ENCODE data around the gene ITGAX. TPM values are rescaled to one million over a fixed set of nuclear protein-coding genes. Genes with fewer than 3 reads are reported as not detected.

Gene ITGAX
- total and polyA plus RNA-seq, 4 experiments from 2014 or later, result 0.09 to 6.3 (median 4.6) TPM; not detected in 1

DNA sequence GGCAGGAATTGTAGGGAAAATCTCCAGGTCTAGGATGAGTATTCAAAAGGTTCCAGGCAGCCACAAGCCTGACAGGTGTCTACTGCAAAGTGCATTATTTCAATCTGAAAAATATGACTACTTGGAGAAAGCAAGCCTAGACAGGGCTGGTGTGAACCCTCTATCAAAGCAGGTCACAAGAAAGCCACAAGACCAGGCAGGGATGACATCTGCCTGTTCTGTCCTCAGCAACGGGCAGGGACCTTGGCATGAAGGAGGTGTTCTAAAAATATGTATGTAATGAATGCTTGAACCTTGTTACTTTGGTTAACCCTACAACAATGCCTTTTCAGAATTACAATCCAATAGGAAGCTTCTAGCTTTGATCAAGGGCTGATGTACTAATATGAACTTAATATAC lies 74.3 kb downstream of the ITGAX start:
- Histone ChIP-seq H3K4me3 (ENCODE audit: low read length in 2 of 2) (no peak overlapping the region), H3K9me3 (ENCODE audit: control insufficient read depth in 1 of 2, low read length in 2 of 2) (no peaks in the 10 kb centered on the region), H3K27ac (ENCODE audit: low read depth, low read length) (no peak overlapping the region), H3K36me3 (ENCODE audit: insufficient read depth, low read length) (no peaks in the 10 kb centered on the region), H3K4me1 (ENCODE audit: insufficient read depth, low read length) (peaks cover 4% of the 10 kb centered on the region), H3K27me3 (ENCODE audit: insufficient read depth, low read length) (no peaks in the 10 kb centered on the region)
- POLR2A ChIA-PET (ENCODE audit: partially characterized antibody), result no interaction called here
- no peaks in the 10 kb centered on the region for H3K27me3 Mint-ChIP-seq
- H3K4me3 Mint-ChIP-seq, result no peak overlapping the region
- intact Hi-C loops (cut with micrococcal nuclease), result no loop called here
- no peaks in the 10 kb centered on the region for H3K36me3 Mint-ChIP-seq
- no peak for DNase-seq
- H3K27ac Mint-ChIP-seq, result no peak overlapping the region
- H3K9me3 Mint-ChIP-seq, result no peaks in the 10 kb centered on the region
- H3K4me1 Mint-ChIP-seq, result peaks cover 0 to 6% (median under 1%) of the 10 kb centered on the region in 4 donors
- CTCF ChIA-PET (ENCODE audit: partially characterized antibody), result interaction anchor here (0.8 to 1.1 kb wide), 3 partner anchors 14 to 170 kb away, joined by 3 to 5 read pairs (median 4); partner anchors contain the start of gene ZNF843

DNA sequence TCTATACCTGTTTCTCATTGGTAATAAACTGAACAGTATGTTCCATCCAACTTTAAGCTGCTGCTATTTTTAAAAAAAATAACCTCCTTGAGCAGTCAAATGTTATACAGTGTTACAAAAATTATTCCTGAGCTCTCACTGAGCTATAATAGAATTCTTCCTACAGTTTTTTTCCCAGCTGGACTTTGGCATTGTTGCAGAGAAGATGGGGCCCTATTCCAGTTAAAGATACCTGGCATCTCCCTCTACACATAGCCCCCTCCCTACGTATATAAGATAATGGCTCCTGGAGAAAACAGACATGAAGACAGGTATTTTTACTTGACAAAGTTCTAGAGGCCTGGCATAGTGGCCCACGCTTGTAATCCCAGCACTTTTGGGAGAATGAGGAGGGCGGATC lies 74.8 kb downstream of the ITGAX start:
- Histone ChIP-seq H3K9me3 (ENCODE audit: control insufficient read depth in 1 of 2, low read length in 2 of 2) (no peaks in the 10 kb centered on the region), H3K27me3 (ENCODE audit: insufficient read depth, low read length) (no peaks in the 10 kb centered on the region), H3K27ac (ENCODE audit: low read depth, low read length) (no peak overlapping the region), H3K4me3 (ENCODE audit: low read length in 2 of 2) (no peak overlapping the region), H3K4me1 (ENCODE audit: insufficient read depth, low read length) (peaks cover 4% of the 10 kb centered on the region), H3K36me3 (ENCODE audit: insufficient read depth, low read length) (no peaks in the 10 kb centered on the region)
- ChIA-PET POLR2A (ENCODE audit: partially characterized antibody) (no interaction called here), CTCF (ENCODE audit: partially characterized antibody) (interaction anchor here (1.1 kb wide), 1 partner anchor 171 kb away, joined by 4 read pairs; no protein-coding TSS in a partner anchor)
- Mint-ChIP-seq H3K36me3 (no peaks in the 10 kb centered on the region), H3K9me3 (no peaks in the 10 kb centered on the region), H3K4me1 (peaks cover 0 to 6% (median under 1%) of the 10 kb centered on the region in 4 donors), H3K4me3 (no peak overlapping the region), H3K27ac (no peak overlapping the region), H3K27me3 (no peaks in the 10 kb centered on the region)
- no peak for DNase-seq
- intact Hi-C loops (cut with micrococcal nuclease), result no loop called here

DNA sequence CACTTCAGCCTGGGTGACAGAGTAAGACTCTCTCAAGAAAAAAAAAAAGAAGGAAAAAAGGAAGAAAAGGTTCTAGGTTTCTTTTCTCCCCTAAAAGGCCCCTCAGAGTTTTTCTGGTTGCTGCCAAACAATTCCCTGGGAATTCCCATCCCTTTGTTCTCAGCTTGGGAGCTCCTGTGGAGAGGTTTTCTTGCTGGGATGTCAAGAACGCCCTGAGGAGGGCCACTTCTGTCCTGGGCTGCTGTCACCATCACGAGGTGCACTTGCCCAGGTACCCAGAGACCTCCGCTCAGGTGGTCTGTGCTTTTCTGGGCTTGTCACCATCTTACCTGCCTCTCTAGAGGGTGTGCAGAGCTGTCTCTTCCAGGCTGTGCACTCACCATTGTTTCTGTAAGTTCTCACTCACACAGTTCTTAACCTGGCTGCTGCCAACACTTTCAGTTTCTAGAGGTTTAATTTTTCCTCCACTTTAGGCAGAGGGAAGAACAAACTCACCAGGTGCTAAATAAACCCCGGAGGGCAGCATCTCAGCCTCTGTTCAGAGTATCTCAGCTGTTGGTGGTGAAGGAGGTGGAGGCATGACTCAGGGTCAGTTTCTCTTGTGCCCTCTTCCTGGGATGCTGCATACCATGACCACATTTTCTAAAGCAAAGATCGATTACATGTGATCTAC lies 75.5 kb downstream of the ITGAX start:
- H3K4me1 Mint-ChIP-seq, result peaks cover 0 to 6% (median under 1%) of the 10 kb centered on the region in 4 donors
- ChIA-PET POLR2A (ENCODE audit: partially characterized antibody) (no interaction called here), CTCF (ENCODE audit: partially characterized antibody) (interaction anchor here (1.1 to 2.1 kb wide), 2 partner anchors 13 to 172 kb away, joined by 4 to 9 read pairs; partner anchors contain the start of gene ZNF843)
- peaks cover 4% of the 10 kb centered on the region for H3K4me1 ChIP-seq (ENCODE audit: insufficient read depth, low read length)
- H3K36me3 ChIP-seq (ENCODE audit: insufficient read depth, low read length), result no peaks in the 10 kb centered on the region
- no peaks in the 10 kb centered on the region for H3K27me3 ChIP-seq (ENCODE audit: insufficient read depth, low read length)
- no peak overlapping the region for H3K4me3 ChIP-seq (ENCODE audit: low read length in 2 of 2)
- no peaks in the 10 kb centered on the region for H3K36me3 Mint-ChIP-seq
- no peak overlapping the region for H3K27ac Mint-ChIP-seq
- intact Hi-C loops (cut with micrococcal nuclease), result no loop called here
- no peaks in the 10 kb centered on the region for H3K27me3 Mint-ChIP-seq
- no peak overlapping the region for H3K27ac ChIP-seq (ENCODE audit: low read depth, low read length)
- no peak for DNase-seq
- no peak overlapping the region for H3K4me3 Mint-ChIP-seq
- no peaks in the 10 kb centered on the region for H3K9me3 Mint-ChIP-seq
- H3K9me3 ChIP-seq (ENCODE audit: control insufficient read depth in 1 of 2, low read length in 2 of 2), result no peaks in the 10 kb centered on the region

Other genes starting within 250 kb of the ITGAX start
- 10 to 100 TPM; 17.0 to 21.1 TPM for gene BCKDK, start 246.8 kb upstream of the ITGAX start, total RNA-seq
- gene BCKDK, start 246.8 kb upstream of the ITGAX start, polyA plus RNA-seq, result 10 to 100 TPM; 22.3 to 24.3 TPM
- gene KAT8, start 237.5 kb upstream of the ITGAX start, total RNA-seq, result 10 to 100 TPM; 90.8 to 94.2 TPM
- 10 to 100 TPM; 37.5 to 68.8 TPM for gene KAT8, start 237.5 kb upstream of the ITGAX start, polyA plus RNA-seq
- gene PRSS8, start 219.4 kb upstream of the ITGAX start, total RNA-seq, result not detected
- gene PRSS8, start 219.4 kb upstream of the ITGAX start, polyA plus RNA-seq, result under 1 TPM in 1 of 2 donors, not detected in 1; 0.33 TPM
- under 1 TPM; 0.33 to 0.67 TPM for gene PRSS36, start 205.1 kb upstream of the ITGAX start, total RNA-seq
- gene PRSS36, start 205.1 kb upstream of the ITGAX start, polyA plus RNA-seq, result under 1 TPM; 0.47 to 0.94 TPM
- gene FUS, start 175.0 kb upstream of the ITGAX start, total RNA-seq, result 100 to 1,000 TPM; 500 to 536 TPM
- 100 to 1,000 TPM in 1 of 2 donors, 10 to 100 TPM in 1; 88.1 to 163 TPM for gene FUS, start 175.0 kb upstream of the ITGAX start, polyA plus RNA-seq
- gene PYCARD, start 152.4 kb upstream of the ITGAX start, total RNA-seq, result 10 to 100 TPM; 25.9 to 26.6 TPM
- 10 to 100 TPM; 52.4 to 60.6 TPM for gene PYCARD, start 152.4 kb upstream of the ITGAX start, polyA plus RNA-seq
- not detected for gene TRIM72, start 141.1 kb upstream of the ITGAX start, total RNA-seq
- gene TRIM72, start 141.1 kb upstream of the ITGAX start, polyA plus RNA-seq, result not detected
- not detected for gene PYDC1, start 138.0 kb upstream of the ITGAX start, total RNA-seq
- gene PYDC1, start 138.0 kb upstream of the ITGAX start, polyA plus RNA-seq, result not detected
- 1 to 10 TPM; 1.4 to 2.2 TPM for gene ITGAM, start 95.2 kb upstream of the ITGAX start, total RNA-seq
- 1 to 10 TPM; 2.0 to 2.1 TPM for gene ITGAM, start 95.2 kb upstream of the ITGAX start, polyA plus RNA-seq
- gene ITGAD, start 38.2 kb downstream of the ITGAX start, total RNA-seq, result not detected
- gene ITGAD, start 38.2 kb downstream of the ITGAX start, polyA plus RNA-seq, result under 1 TPM in 1 of 2 donors, not detected in 1; 0.07 TPM
- gene COX6A2, start 73.2 kb downstream of the ITGAX start, total RNA-seq, result not detected
- not detected for gene COX6A2, start 73.2 kb downstream of the ITGAX start, polyA plus RNA-seq
- gene ZNF843, start 87.6 kb downstream of the ITGAX start, total RNA-seq, result under 1 TPM; 0.19 to 0.23 TPM
- not detected for gene ZNF843, start 87.6 kb downstream of the ITGAX start, polyA plus RNA-seq
- gene ARMC5, start 104.3 kb downstream of the ITGAX start, total RNA-seq, result 1 to 10 TPM; 6.5 to 7.0 TPM
- gene ARMC5, start 104.3 kb downstream of the ITGAX start, polyA plus RNA-seq, result 1 to 10 TPM; 4.3 to 6.1 TPM
- gene TGFB1I1, start 117.0 kb downstream of the ITGAX start, total RNA-seq, result under 1 TPM; 0.42 to 0.49 TPM
- under 1 TPM in 1 of 2 donors, not detected in 1; 0.57 TPM for gene TGFB1I1, start 117.0 kb downstream of the ITGAX start, polyA plus RNA-seq
- gene SLC5A2, start 127.9 kb downstream of the ITGAX start, total RNA-seq, result 1 to 10 TPM; 2.8 to 4.5 TPM
- 1 to 10 TPM in 1 of 2 donors, under 1 TPM in 1; 0.12 to 2.8 TPM for gene SLC5A2, start 127.9 kb downstream of the ITGAX start, polyA plus RNA-seq
- 100 to 1,000 TPM; 101 to 110 TPM for gene RUSF1, start 153.2 kb downstream of the ITGAX start, total RNA-seq
- 10 to 100 TPM; 16.3 to 21.9 TPM for gene RUSF1, start 153.2 kb downstream of the ITGAX start, polyA plus RNA-seq
- not detected for gene AHSP, start 172.7 kb downstream of the ITGAX start, total RNA-seq
- not detected for gene AHSP, start 172.7 kb downstream of the ITGAX start, polyA plus RNA-seq